Measurements from ENCODE around the gene MDFI.
"Not testable (repeated sequence)": the region's sequence is repeated elsewhere in the genome, so short reads cannot be mapped to it uniquely, and the experiment has no call there.

- not testable (repeated sequence) for TF ChIP-seq CTCF, POLR2A (IDR thresholded peaks at IDR 0.05)
These were observed 19.1 kb upstream of the MDFI start for GRCh38 chr6:41619193-41619592.

Data from testis (tissue), 2 donors.